ENCODE data around the gene IGSF21.

The IGSF21 gene

GRCh38 chr1:18109756-18110597, 2.4 kb downstream of the IGSF21 start:
- DNase-seq (ENCODE audit: extremely low spot score), result no peak
- no peak for TF ChIP-seq CTCF (IDR thresholded peaks at IDR 0.05; ENCODE audit: control extremely low read depth, extremely low read depth, low read depth, missing control alignments)
- CTCF ChIA-PET, result no interaction called here
- POLR2A ChIA-PET, result no interaction called here

- DNase-seq (ENCODE audit: extremely low spot score), result no peak
- ChIA-PET POLR2A (no interaction called here), CTCF (no interaction called here)
- TF ChIP-seq CTCF (IDR thresholded peaks at IDR 0.05; ENCODE audit: control extremely low read depth, extremely low read depth, low read depth, missing control alignments), result no peak
Measured at GRCh38 chr1:18110598-18110939, 3.0 kb downstream of the IGSF21 start.

GRCh38 chr1:18110968-18111367, 3.4 kb downstream of the IGSF21 start:
- CTCF ChIA-PET, result interaction anchor here (1.8 kb wide), 1 partner anchor 10 kb away, joined by 4 read pairs; no protein-coding TSS in a partner anchor
- POLR2A ChIA-PET, result no interaction called here
- no peak for DNase-seq (ENCODE audit: extremely low spot score)
- no peak for TF ChIP-seq CTCF (IDR thresholded peaks at IDR 0.05; ENCODE audit: control extremely low read depth, extremely low read depth, low read depth, missing control alignments)

GRCh38 chr1:18111605-18112297, 4.2 kb downstream of the IGSF21 start:
- POLR2A ChIA-PET, result no interaction called here
- TF ChIP-seq CTCF (IDR thresholded peaks at IDR 0.05; ENCODE audit: control extremely low read depth, extremely low read depth, low read depth, missing control alignments), result no peak
- CTCF ChIA-PET, result interaction anchor here (1.8 kb wide), 1 partner anchor 11 kb away, joined by 4 read pairs; no protein-coding TSS in a partner anchor
- DNase-seq (ENCODE audit: extremely low spot score), result no peak

- no peak for TF ChIP-seq CTCF (IDR thresholded peaks at IDR 0.05; ENCODE audit: control extremely low read depth, extremely low read depth, low read depth, missing control alignments)
- no peak for DNase-seq (ENCODE audit: extremely low spot score)
- POLR2A ChIA-PET, result no interaction called here
- CTCF ChIA-PET, result interaction anchor here (1.8 kb wide), 1 partner anchor 12 kb away, joined by 4 read pairs; no protein-coding TSS in a partner anchor
Measured at GRCh38 chr1:18112611-18113010, 5.0 kb downstream of the IGSF21 start.

- no peak for DNase-seq (ENCODE audit: extremely low spot score)
- ChIA-PET POLR2A (no interaction called here), CTCF (interaction anchor here (1.0 to 2.6 kb wide), 3 partner anchors 15 to 454 kb away, joined by 3 to 6 read pairs (median 3); no protein-coding TSS in a partner anchor)
- TF ChIP-seq CTCF (IDR thresholded peaks at IDR 0.05; ENCODE audit: control extremely low read depth, extremely low read depth, low read depth, missing control alignments), result no peak
Measured at GRCh38 chr1:18114726-18115410, 7.3 kb downstream of the IGSF21 start.
